Measurements from ENCODE around the gene MIGA1.

The MIGA1 gene

GRCh38 chr1:77841574-77841973 lies 62.1 kb downstream of the MIGA1 start:
- in situ Hi-C loops (cut with MboI; ENCODE audit: low sequenced_read_pairs), result no loop called here

- in situ Hi-C loops (cut with MboI; ENCODE audit: low sequenced_read_pairs), result no loop called here
Observed at GRCh38 chr1:77845951-77846350, 66.5 kb downstream of the MIGA1 start.

- in situ Hi-C loops (cut with MboI; ENCODE audit: low sequenced_read_pairs), result no loop called here
Observed at GRCh38 chr1:77846966-77847365, 67.5 kb downstream of the MIGA1 start.

- in situ Hi-C loops (cut with MboI; ENCODE audit: low sequenced_read_pairs), result no loop called here
Observed at GRCh38 chr1:77847621-77848080, 68.2 kb downstream of the MIGA1 start.

- in situ Hi-C loops (cut with MboI; ENCODE audit: low sequenced_read_pairs), result no loop called here
Observed at GRCh38 chr1:77850082-77850481, 70.6 kb downstream of the MIGA1 start.

GRCh38 chr1:77857552-77857951 lies 78.1 kb downstream of the MIGA1 start:
- in situ Hi-C loops (cut with MboI; ENCODE audit: low sequenced_read_pairs), result no loop called here

GRCh38 chr1:77858725-77859124 lies 79.3 kb downstream of the MIGA1 start:
- in situ Hi-C loops (cut with MboI; ENCODE audit: low sequenced_read_pairs), result no loop called here

GRCh38 chr1:77859248-77859647 lies 79.8 kb downstream of the MIGA1 start:
- in situ Hi-C loops (cut with MboI; ENCODE audit: low sequenced_read_pairs), result no loop called here

- in situ Hi-C loops (cut with MboI; ENCODE audit: low sequenced_read_pairs), result no loop called here
Observed at GRCh38 chr1:77866296-77866695, 86.8 kb downstream of the MIGA1 start.

GRCh38 chr1:77872645-77873044 lies 93.2 kb downstream of the MIGA1 start:
- in situ Hi-C loops (cut with MboI; ENCODE audit: low sequenced_read_pairs), result no loop called here

- in situ Hi-C loops (cut with MboI; ENCODE audit: low sequenced_read_pairs), result no loop called here
Observed at GRCh38 chr1:77873461-77873860, 94.0 kb downstream of the MIGA1 start.

GRCh38 chr1:77874804-77875445 lies 95.5 kb downstream of the MIGA1 start:
- in situ Hi-C loops (cut with MboI; ENCODE audit: low sequenced_read_pairs), result no loop called here

- in situ Hi-C loops (cut with MboI; ENCODE audit: low sequenced_read_pairs), result no loop called here
Observed at GRCh38 chr1:77876884-77877283, 97.4 kb downstream of the MIGA1 start.

- in situ Hi-C loops (cut with MboI; ENCODE audit: low sequenced_read_pairs), result no loop called here
Observed at GRCh38 chr1:77881061-77881460, 101.6 kb downstream of the MIGA1 start.

GRCh38 chr1:77882411-77882810 lies 103.0 kb downstream of the MIGA1 start:
- in situ Hi-C loops (cut with MboI; ENCODE audit: low sequenced_read_pairs), result no loop called here

GRCh38 chr1:77888081-77888780 lies 108.8 kb downstream of the MIGA1 start, which contains the start of gene NEXN:
Gene NEXN (plus strand): TSS chr1:77888624. CDS start chr1:77916107, 27,483 bp downstream.
- in situ Hi-C loops (cut with MboI; ENCODE audit: low sequenced_read_pairs), result no loop called here

GRCh38 chr1:77888781-77889642 lies 109.6 kb downstream of the MIGA1 start:
- in situ Hi-C loops (cut with MboI; ENCODE audit: low sequenced_read_pairs), result no loop called here

- in situ Hi-C loops (cut with MboI; ENCODE audit: low sequenced_read_pairs), result no loop called here
Observed at GRCh38 chr1:77889671-77890070, 110.2 kb downstream of the MIGA1 start.

- in situ Hi-C loops (cut with MboI; ENCODE audit: low sequenced_read_pairs), result no loop called here
Observed at GRCh38 chr1:77891200-77891599, 111.8 kb downstream of the MIGA1 start.

GRCh38 chr1:77899647-77900320 lies 120.3 kb downstream of the MIGA1 start:
- in situ Hi-C loops (cut with MboI; ENCODE audit: low sequenced_read_pairs), result no loop called here
